HTR-8/SVneo (cell line): Measurements from ENCODE around the gene TRPC6.
"Not testable (repeated sequence)": the region's sequence is repeated elsewhere in the genome, so short reads cannot be mapped to it uniquely, and the experiment has no call there.

Experiments used
- DNase-seq: peaks from one replicate; pipeline ENCODE4 v3.0.0; 2011; ENCODE audit warnings: low spot score, mixed read lengths; ENCODE audit not compliant: insufficient read length
- FAIRE-seq: peaks from 2 replicates; lab custom pipeline; 2011; peaks lifted over from hg19 to GRCh38; lab: Jason Lieb, UNC

TRPC6 gene

DNA sequence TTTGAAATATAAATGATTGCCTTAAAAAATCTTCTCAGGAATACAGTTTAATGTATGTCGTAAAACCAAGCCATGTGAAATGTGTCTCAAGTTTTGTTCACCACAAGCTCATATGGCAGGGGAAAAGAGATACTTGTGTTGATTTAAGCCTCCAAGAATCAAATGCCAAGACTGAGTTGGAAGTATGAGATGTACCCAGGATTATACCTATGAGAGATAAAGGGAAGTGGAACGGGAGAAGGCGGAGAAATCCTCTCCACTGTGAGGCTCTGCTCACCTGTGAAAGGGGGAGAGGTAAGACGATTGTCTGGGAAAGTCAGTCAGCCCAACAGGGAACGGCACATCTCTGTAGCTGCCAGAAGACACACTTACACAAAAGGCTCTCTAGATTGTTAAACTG lies 124.8 kb downstream of the TRPC6 start:
- FAIRE-seq: peak; percentile 49
- DNase-seq: no peak

DNA sequence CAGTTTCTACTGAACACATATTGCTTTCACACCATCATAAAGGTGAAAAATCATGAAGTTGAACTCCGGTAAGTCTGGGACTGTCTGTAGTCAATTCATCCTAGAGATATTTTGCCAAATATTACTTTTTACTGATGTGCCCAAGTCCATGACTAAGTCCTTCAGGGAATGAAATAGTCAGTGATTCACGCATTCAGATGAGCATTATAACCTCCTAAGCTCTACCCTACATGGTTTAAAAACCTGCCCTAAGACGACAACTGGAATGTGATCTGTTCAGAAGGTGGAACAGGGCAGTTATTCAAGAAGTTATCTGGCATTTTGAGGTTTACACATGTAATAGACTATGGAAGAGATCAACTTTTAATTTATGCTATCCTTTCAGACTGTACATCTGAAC lies 125.6 kb downstream of the TRPC6 start:
- FAIRE-seq (peak; percentile 40), DNase-seq (no peak)

DNA sequence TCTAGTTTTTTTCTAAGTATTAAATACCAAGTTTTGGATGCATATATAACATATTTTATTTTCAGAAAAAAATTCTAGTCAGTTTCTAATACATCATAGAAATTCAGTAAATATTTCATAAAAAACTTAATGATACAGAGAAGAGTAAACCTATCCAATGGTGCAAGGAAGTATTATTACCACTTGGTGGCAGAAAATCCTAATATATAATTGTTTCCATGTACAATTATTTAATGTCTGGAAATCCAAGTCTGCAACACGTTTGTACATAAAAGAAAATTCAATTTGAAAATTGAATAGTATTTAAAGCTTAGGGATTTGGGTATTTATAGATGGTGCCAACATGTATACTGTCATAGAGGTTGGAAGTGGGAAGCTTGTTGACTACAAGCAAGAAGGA lies 127.0 kb downstream of the TRPC6 start:
- FAIRE-seq (no peak), DNase-seq (no peak)

DNA sequence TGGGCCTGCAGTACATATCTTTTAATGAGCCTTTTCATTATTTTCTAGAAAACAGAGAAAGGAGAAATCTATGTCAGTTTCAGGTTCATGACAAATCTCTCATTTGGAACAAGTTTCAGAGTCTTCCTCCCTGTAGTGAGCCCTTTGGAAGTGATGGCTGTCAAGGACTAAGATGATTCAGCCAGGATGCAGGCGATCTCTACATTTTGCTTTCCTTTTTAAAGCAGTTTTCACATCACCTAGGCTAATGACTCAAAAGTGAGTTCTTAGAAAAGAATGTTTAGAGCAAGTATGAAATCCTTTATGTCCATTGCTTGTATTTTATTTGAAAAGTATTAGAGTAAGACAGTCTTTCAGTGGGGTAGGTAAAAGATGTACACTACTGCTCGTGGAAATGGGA lies 130.1 kb downstream of the TRPC6 start:
- peak; percentile 4 for FAIRE-seq
- DNase-seq: no peak

DNA sequence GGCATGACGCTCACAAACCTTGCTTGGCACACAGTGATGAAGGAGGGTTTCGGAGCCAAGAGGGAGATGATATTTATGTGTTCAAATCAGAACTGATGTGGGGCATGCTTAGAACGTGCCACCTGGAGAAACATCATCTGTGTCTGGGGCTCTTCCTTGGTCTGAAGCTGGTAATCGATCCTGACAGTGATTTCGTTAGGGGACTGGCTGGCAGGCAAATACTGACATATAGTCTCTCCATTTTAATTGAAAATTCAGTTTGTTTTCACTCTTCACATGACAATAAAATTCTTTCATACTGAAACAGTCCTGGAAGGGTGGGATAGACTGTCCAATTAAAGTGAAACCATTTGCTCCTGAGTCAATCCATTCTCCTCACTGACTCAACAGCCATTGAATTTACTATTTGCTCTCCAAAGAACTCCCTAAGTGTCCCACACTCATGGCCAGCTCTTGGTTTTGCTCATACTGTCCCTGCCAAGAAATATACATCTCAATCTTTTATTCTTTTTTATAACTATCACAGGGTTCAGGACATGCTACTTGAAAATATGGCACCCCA lies 134.8 kb downstream of the TRPC6 start:
- DNase-seq: no peak
- FAIRE-seq: no peak

DNA sequence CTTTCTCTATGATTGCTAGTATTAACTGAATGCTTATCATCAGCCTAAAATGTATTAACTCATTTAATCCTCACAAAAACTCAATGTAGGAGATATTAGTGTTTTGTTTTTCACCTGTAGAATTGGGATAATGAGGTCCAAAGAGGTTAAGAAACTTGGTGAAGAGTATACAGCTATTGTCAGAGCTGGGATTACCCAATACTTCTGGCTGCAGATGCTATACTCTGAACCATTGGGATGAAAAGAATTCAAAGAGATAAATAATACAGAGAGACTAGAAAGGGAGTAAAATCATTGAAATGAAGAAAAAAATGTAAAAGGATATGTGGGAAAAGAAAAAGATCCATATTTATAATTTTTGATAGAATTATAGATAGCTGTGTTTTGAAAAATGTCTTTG lies 137.1 kb downstream of the TRPC6 start:
- FAIRE-seq: no peak
- DNase-seq: no peak

DNA sequence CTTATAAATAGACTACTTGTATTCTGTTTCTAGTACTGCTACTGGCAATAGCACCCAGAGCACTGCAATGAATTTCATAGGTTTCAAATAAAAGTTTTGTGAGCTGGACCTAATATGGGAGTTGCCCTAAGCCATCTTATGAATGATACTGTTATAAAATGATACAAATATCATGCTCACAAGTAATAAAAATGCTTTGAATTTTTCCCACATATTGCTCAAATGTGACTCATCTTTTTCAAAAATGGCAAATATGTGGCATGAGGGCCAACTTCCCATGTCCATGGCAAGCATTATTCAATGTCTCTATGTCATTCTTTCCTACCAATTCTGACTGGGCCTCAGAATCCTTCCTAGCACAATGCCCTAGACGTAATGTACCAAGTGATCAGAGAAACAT lies 137.6 kb downstream of the TRPC6 start:
- FAIRE-seq: peak; percentile 97

DNA sequence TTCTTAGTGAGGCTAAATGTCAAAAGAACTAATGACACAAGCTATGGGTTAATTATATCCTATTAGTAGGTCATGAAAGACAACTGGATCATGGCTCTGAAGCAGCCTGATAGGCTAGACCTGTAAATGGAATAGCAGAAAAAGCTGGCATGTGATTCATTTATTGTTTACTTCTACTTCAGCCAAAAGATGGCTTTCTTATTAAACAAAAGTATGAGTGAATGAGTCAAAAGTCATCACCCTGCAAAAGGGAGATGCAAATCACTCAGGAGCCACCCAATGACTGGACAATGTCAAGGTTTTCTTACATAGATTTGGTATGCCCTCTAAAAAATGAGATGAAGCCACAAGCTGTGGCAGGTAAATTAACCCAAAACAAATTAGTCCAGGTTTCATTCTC lies 138.0 kb downstream of the TRPC6 start:
- no peak for DNase-seq
- peak; percentile 87 for FAIRE-seq

More for the DNA sequence above, 137.6 kb downstream of the TRPC6 start:
- peak; percentile 45 for DNase-seq

DNA sequence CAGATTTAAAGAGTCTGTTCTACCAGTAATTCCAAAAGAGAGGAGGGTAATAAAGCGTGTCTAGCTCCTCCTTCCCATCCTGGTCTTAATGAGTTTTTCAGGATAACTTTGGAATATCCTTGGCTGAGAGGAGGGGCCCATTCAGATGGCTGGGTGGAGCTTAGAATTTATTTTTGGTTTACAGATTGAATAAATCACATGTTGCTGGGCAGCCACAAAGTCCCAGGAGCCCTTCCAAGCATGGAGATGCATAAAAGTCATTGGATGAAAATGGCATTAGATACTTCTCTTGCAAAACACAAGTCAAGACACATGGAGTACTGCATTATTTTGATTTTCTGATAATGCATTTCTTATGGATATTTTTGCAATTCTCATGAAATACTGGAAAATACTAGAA lies 139.0 kb downstream of the TRPC6 start:
- no peak for FAIRE-seq

DNA sequence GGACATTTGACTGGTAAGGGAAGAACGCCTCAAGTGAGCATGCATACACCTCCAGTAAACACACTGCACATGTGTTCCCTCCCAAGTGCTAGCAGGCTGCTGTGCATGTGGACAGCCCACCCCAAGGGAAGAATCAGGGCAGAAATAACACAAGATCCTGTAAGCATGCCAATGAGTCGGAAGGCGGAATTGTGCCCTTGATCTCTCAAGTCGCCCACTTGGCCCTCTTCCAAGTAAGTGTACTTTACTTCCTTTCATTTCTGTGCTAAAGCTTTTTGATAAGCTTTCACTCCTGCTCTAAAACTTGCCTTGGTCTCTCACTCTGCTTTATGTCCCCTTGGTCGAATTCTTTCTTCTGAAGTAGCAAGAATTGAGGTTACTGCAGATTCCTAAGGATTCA lies 139.6 kb downstream of the TRPC6 start:
- peak; percentile 90 for FAIRE-seq
- DNase-seq: no peak

More for the DNA sequence above, 139.0 kb downstream of the TRPC6 start:
- no peak for DNase-seq

DNA sequence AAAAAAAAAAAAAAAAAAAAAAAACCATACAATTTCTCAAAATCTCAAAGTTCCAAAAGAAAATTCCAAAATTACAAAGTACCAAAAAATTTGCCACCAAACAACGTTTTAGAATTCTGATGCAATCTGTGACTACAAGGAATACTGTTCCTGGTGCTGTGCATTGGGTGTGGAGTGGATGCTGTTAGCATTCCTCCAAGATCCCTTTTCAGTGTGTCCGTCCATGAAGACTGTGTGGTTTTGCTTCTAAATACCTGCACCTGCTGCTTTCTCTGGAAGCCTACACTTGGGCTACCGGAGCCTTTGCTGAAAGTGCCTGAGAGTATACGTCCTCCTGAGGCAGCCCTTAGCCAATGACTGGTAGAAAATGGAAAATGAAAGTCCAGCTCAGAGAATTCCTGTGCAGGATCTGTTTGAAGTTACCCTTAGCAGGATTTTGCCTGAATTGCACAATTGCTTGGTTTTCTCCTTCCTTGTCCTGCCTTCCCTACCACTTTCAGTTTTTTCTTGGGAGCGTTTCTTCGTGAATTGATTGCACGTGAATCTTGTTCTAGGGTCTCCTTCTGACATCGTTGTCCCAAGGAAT lies 140.8 kb downstream of the TRPC6 start:
- peak; percentile 68 for FAIRE-seq

DNA sequence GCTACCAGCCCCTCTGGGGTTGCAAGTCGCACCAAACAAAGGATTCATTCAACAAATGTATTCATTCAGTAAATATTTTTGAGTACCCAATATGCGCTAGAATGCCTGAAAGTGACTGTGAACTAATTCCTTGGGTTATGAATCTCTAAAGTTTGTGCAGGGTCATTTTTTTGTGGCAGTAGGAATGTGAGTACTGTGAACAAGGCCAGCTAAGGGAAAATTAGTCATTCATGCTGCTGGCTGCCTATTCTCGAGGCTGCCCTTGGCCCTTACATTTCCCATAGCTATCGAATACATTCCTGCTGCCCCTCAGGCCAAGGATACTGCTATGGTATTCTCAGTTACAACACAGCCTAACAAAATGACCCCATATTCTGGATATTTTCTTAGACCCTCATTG lies 141.6 kb downstream of the TRPC6 start:
- DNase-seq (peak; percentile 61), FAIRE-seq (peak; percentile 85)

More for the DNA sequence above, 140.8 kb downstream of the TRPC6 start:
- DNase-seq: no peak

DNA sequence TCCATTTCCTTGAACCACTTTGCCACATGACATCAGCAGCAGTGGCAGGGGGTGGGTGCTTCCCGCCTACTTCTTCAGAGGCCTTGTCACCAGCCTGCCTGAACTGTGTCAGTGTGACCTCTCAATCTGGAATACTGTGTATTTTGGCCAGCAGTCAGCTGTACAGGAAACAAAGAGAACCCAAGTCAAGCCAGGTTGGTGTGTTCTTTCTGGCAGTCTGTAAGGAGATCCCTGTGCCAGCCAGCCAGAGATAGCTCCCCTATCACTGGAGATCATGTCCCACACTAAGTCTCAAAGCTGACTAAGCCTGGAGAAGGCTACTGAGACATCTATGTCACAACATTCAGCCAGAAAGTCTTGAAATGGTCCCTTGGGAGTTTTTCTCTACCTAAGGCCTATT lies 142.1 kb downstream of the TRPC6 start:
- DNase-seq (no peak), FAIRE-seq (peak; percentile 74)

DNA sequence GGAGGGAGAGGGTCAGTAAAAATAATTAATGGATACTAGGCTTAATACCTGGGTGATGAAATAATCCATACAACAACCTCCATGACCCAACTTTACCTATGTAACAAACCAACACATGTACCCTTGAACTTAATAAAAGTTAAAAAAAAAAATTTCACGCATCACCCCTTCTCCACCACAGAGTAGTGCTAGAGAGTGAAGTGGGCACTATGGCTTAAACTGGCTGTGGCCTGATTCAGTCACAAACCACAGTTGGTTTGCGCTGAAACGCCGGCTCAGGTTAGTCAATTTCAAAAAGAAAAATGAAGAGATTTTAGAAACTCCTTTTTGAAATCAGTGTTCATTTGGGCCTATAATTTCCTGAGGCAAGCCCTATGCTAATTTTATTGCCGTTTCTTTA lies 144.3 kb downstream of the TRPC6 start:
- no peak for FAIRE-seq
- no peak for DNase-seq

DNA sequence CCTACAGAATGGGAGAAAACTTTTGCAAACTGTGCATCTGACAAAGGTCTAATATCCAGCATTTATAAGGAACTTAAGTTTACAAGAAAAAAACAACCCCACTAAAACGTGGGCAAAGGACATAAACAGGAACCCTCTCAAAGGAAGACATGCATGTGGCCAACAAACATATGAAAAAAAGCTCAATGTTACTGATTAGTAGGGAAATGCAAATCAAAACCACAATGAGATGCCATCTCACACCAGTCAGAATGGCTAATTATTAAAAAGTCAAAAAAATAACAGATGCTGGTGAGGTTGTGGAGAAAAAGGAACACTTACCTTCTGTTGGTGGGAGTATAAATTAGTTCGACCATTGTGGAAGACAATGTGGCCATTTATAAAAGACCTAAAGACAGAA lies 145.1 kb downstream of the TRPC6 start:
- not testable (repeated sequence) for FAIRE-seq, DNase-seq

DNA sequence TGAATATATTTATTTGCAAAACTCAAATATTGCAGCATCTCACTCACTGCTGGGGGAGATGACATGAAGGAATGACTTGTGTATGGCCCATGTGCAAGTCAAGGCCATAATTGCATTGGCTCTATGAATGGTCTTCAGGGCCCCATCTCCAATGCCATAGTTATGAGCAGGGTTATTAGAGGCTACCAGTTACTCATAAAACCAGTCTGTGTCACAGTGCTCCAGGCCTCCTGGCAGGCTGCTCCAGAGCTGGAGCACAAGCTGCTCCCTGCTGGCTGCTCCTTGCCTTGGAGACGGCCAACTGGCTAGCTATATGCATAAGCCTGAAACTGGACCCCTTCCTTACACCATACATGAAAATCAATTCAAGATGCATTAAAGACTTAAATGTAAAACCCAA lies 145.7 kb downstream of the TRPC6 start:
- FAIRE-seq (no peak), DNase-seq (no peak)

DNA sequence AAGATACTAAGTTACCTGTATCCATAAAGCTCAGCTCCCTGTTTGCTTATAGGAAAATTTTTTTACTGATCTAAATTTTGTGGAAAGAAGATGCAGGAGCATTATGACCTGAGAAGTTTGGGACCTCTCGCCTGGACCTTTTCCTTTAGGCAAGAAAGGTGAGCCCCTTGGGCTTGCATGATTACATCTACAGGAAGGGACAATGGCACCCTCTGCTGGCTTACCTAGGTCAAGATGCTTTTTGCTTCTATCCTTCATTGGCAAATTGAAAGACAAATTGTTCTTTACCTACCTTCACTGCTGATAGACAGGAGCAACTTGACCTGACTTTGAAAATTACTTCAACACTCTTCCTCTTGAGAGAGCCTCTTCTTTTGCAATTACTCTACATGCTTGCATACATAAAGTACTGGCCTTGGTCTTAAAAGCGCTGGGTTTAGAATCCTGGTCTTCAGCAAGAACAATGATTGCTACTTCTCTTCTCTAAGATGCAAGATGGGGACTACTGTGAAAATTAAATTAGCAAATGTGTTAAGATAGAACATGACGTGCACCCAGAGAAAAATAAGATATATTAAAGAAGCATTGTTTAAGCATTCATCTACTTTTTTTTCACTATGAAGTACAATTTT lies 147.2 kb downstream of the TRPC6 start:
- DNase-seq (peak; percentile 61), FAIRE-seq (peak; percentile 95)

DNA sequence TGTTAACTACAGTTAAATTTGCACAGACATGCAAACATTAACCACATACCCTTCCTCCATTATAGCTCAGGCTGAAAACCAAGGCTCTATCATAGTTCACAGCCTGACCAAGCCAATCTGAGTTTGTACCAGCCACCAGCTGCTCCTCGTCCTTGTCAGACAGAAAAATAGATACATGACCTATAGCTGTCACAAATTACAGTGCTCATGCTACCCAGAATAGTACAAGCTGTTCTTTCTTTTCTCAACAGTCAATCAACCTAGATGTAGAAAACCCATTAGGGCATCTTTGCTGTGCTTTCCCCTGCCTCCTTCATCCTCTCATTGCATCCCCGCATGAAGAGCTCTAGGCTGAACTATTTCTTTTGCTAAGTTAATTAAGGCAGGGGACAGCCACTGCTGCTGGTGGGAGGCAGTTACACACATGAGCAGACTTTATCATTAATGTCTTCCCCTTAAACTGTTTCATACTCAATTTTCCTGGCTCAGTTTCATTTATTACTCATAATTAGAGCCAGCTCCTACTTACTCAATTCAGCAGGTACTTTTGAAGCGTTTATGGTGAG lies 148.3 kb downstream of the TRPC6 start:
- FAIRE-seq (peak; percentile 23), DNase-seq (no peak)

DNA sequence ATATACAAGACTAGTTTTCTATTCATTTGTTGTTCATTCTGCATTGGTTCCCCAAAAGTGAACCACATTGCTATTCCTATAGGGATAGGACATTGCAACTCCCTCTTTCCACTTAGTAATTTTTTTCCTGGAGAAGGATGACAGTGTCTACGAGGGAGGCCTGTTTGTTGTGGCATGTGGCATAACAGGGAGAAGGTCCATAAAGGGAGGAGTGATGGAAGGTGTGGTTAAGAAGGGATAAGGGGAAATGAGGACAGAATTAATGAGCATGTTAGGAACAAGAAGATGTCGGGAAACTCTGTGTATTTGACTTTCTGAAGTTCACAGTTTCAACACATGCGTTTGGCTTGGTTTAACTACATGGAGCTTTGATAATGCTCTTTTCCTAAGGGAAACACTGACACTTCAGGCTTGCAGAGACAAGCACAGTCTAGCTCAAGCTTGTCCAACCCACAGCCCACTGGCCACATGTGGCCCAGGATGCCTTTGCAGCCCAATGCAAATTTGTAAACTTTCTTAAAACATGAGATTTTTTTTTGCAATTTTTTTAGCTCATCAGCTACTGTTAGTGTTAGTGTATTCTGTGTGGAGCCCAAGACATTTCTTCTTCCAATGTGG lies 149.7 kb downstream of the TRPC6 start:
- DNase-seq (no peak), FAIRE-seq (no peak)

DNA sequence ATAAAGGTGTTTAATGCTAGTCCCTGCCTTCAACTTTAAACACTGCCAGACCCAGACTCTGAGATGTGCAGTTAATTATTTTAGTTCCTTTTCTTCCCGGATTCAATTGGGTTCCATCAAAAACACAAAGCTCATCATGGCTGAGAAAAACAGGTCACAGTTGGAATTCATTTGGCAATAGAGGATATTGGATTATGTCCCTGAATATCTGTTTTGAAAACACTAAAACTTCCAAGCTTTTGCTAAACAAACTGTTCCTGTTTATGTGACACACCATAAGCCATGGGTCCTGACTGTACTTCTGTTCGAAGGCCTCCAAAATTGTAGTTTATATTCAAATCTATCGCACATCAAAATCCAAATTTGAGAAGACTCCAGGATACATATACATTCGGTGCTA lies 150.7 kb downstream of the TRPC6 start:
- DNase-seq (no peak), FAIRE-seq (no peak)
